ENCODE data around the gene NEK6. TPM values are rescaled to one million over a fixed set of nuclear protein-coding genes. Genes with fewer than 3 reads are reported as not detected.

The NEK6 gene
- total and polyA plus RNA-seq, 12 donors, result 4.0 to 27.2 (median 15.1) TPM

GRCh38 chr9:124334568-124335319 lies 77.0 kb downstream of the NEK6 start:
- Histone ChIP-seq H3K4me1 (replicated peaks in 1 of 2) (no peaks in the 10 kb centered on the region), H3K36me3 (replicated peaks in 1 of 2) (peaks cover 0 to 10% of the 10 kb centered on the region in 2 donors), H3K4me3 (no peak overlapping the region), H3K27ac (no peak overlapping the region), H3K27me3 (no peaks in the 10 kb centered on the region), H3K9me3 (replicated peaks in 1 of 3) (no peaks in the 10 kb centered on the region)
- DNase-seq, result no peak
- 86 to 92% (median 90%) methylated on average over 15 of the region's 15 CpGs for WGBS, 4 donors
- intact Hi-C loops (cut with DNase I), result no loop called here
- no peak for TF ChIP-seq CTCF (IDR thresholded peaks at IDR 0.05)

- Histone ChIP-seq H3K4me3 (no peak overlapping the region), H3K36me3 (replicated peaks in 1 of 2) (peaks cover 0 to 4% of the 10 kb centered on the region in 2 donors), H3K9me3 (replicated peaks in 1 of 3) (no peaks in the 10 kb centered on the region), H3K27ac (no peak overlapping the region), H3K4me1 (replicated peaks in 1 of 2) (no peaks in the 10 kb centered on the region), H3K27me3 (no peaks in the 10 kb centered on the region)
- DNase-seq, result no peak
- WGBS, 4 donors, result 82 to 87% (median 86%) methylated on average over 12 to 14 of the region's 14 CpGs
- TF ChIP-seq CTCF (IDR thresholded peaks at IDR 0.05), result no peak
- TF ChIP-seq POLR2A (IDR thresholded peaks at IDR 0.05), result no peak
- intact Hi-C loops (cut with DNase I), result no loop called here
Measured at GRCh38 chr9:124335320-124335707, 77.6 kb downstream of the NEK6 start.

GRCh38 chr9:124337562-124337961 lies 79.8 kb downstream of the NEK6 start:
- H3K4me1 ChIP-seq (replicated peaks in 1 of 2), result peaks cover 0 to 3% of the 10 kb centered on the region in 2 donors
- H3K27ac ChIP-seq, result no peak overlapping the region
- TF ChIP-seq POLR2A (IDR thresholded peaks at IDR 0.05) (no peak), CTCF (IDR thresholded peaks at IDR 0.05) (no peak)
- no peak overlapping the region for H3K4me3 ChIP-seq
- no peak for DNase-seq
- intact Hi-C loops (cut with DNase I), result no loop called here
- H3K9me3 ChIP-seq (replicated peaks in 1 of 3), result no peaks in the 10 kb centered on the region
- no peaks in the 10 kb centered on the region for H3K27me3 ChIP-seq
- WGBS, 4 donors, result 97 to 100% (median 98%) methylated on average over 5 of the region's 5 CpGs
- H3K36me3 ChIP-seq (replicated peaks in 1 of 2), result no peaks in the 10 kb centered on the region

GRCh38 chr9:124339603-124340146 lies 81.9 kb downstream of the NEK6 start:
- intact Hi-C loops (cut with DNase I), result no loop called here
- TF ChIP-seq POLR2A (IDR thresholded peaks at IDR 0.05) (no peak), CTCF (IDR thresholded peaks at IDR 0.05) (no peak)
- no peaks in the 10 kb centered on the region for H3K36me3 ChIP-seq (replicated peaks in 1 of 2)
- no peaks in the 10 kb centered on the region for H3K9me3 ChIP-seq (replicated peaks in 1 of 3)
- H3K4me3 ChIP-seq, result no peak overlapping the region
- H3K27ac ChIP-seq, result no peak overlapping the region
- DNase-seq, result no peak
- WGBS, 4 donors, result 73 to 79% (median 75%) methylated on average over 5 to 13 of the region's 13 CpGs
- H3K27me3 ChIP-seq, result no peaks in the 10 kb centered on the region
- peaks cover 0 to 11% of the 10 kb centered on the region in 2 donors for H3K4me1 ChIP-seq (replicated peaks in 1 of 2)

Measured in adrenal gland (tissue), 12 donors.